HG02852 (cell line): ENCODE data around the gene SPOCK3.
"Not testable (repeated sequence)": the region's sequence is repeated elsewhere in the genome, so short reads cannot be mapped to it uniquely, and the experiment has no call there.

ENCODE experiments used
- ATAC-seq: cut with Tn5 transposase; IDR thresholded peaks from one replicate; pipeline ENCODE4 v1.9.1; 2021; ENCODE audit warnings: mild to moderate bottlenecking, moderate library complexity; ENCODE audit not compliant: unreplicated experiment

SPOCK3 gene

GRCh38 chr4:166972071-166972470 lies 262.2 kb downstream of the SPOCK3 start:
- peak; percentile 58 for ATAC-seq

GRCh38 chr4:166968219-166968618 lies 266.1 kb downstream of the SPOCK3 start:
- not testable (repeated sequence) for ATAC-seq

- no peak for ATAC-seq
Measured at GRCh38 chr4:166965562-166965961, 268.7 kb downstream of the SPOCK3 start.

- no peak for ATAC-seq
Measured at GRCh38 chr4:166957451-166957850, 276.8 kb downstream of the SPOCK3 start.

- peak; percentile 55 for ATAC-seq
Measured at GRCh38 chr4:166956484-166956883, 277.8 kb downstream of the SPOCK3 start.

- peak; percentile 85 for ATAC-seq
Measured at GRCh38 chr4:166941629-166942028, 292.7 kb downstream of the SPOCK3 start.

- no peak for ATAC-seq
Measured at GRCh38 chr4:166930464-166930863, 303.8 kb downstream of the SPOCK3 start.

- no peak for ATAC-seq
Measured at GRCh38 chr4:166924424-166924823, 309.9 kb downstream of the SPOCK3 start.

GRCh38 chr4:166913926-166914325 lies 320.4 kb downstream of the SPOCK3 start:
- ATAC-seq: no peak

GRCh38 chr4:166903408-166903807 lies 330.9 kb downstream of the SPOCK3 start:
- no peak for ATAC-seq

GRCh38 chr4:166902941-166903340 lies 331.4 kb downstream of the SPOCK3 start:
- no peak for ATAC-seq

GRCh38 chr4:166896254-166896653 lies 338.0 kb downstream of the SPOCK3 start:
- peak; percentile 83 for ATAC-seq

GRCh38 chr4:166895771-166896170 lies 338.5 kb downstream of the SPOCK3 start:
- no peak for ATAC-seq

- no peak for ATAC-seq
Measured at GRCh38 chr4:166887457-166887856, 346.8 kb downstream of the SPOCK3 start.

GRCh38 chr4:166886718-166887117 lies 347.6 kb downstream of the SPOCK3 start:
- ATAC-seq: no peak

GRCh38 chr4:166882221-166882620 lies 352.1 kb downstream of the SPOCK3 start:
- no peak for ATAC-seq

GRCh38 chr4:166875821-166876220 lies 358.5 kb downstream of the SPOCK3 start:
- no peak for ATAC-seq

GRCh38 chr4:166862032-166862431 lies 372.3 kb downstream of the SPOCK3 start:
- no peak for ATAC-seq

GRCh38 chr4:166850398-166850797 lies 383.9 kb downstream of the SPOCK3 start:
- not testable (repeated sequence) for ATAC-seq

GRCh38 chr4:166846939-166847338 lies 387.4 kb downstream of the SPOCK3 start:
- ATAC-seq: peak; percentile 65

- ATAC-seq: no peak
Measured at GRCh38 chr4:166842795-166843261, 391.5 kb downstream of the SPOCK3 start.

- ATAC-seq: peak; percentile 82
Measured at GRCh38 chr4:166839615-166840251, 394.6 kb downstream of the SPOCK3 start.
